GM21515 (cell line): ENCODE measurements around the gene TMX4.
A peak's percentile ranks its signal among the peaks of the same experiment; 100 is the strongest.

ENCODE experiments used
- ATAC-seq: cut with Tn5 transposase; IDR thresholded peaks from one replicate; pipeline ENCODE4 v1.9.1; 2021; ENCODE audit not compliant: unreplicated experiment

The TMX4 gene

GRCh38 chr20:8020314-8021079, 936 bp upstream of the TMX4 start:
- peak; percentile 43 for ATAC-seq

DNA sequence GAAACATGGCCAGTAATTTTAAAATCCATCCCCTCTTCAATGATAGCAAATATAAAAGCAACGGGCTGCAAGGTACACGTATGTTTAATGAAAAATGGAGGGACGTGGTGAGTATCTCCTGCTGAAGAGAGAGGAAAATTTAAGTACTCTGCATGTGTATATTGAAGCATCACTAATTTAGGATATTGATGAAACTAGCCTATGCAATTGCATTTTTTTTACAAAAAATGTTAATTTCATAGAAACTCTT, 362 bp upstream of the TMX4 start:
- no peak for ATAC-seq

- peak; percentile 65 for ATAC-seq
These were observed 659 bp downstream of the TMX4 start for GRCh38 chr20:8018958-8019245.

- ATAC-seq, result no peak
These were observed 6.8 kb downstream of the TMX4 start for GRCh38 chr20:8012724-8013123.

GRCh38 chr20:8008733-8009132, 10.8 kb downstream of the TMX4 start:
- ATAC-seq, result no peak

- no peak for ATAC-seq
These were observed 12.1 kb downstream of the TMX4 start for GRCh38 chr20:8007490-8007889.

DNA sequence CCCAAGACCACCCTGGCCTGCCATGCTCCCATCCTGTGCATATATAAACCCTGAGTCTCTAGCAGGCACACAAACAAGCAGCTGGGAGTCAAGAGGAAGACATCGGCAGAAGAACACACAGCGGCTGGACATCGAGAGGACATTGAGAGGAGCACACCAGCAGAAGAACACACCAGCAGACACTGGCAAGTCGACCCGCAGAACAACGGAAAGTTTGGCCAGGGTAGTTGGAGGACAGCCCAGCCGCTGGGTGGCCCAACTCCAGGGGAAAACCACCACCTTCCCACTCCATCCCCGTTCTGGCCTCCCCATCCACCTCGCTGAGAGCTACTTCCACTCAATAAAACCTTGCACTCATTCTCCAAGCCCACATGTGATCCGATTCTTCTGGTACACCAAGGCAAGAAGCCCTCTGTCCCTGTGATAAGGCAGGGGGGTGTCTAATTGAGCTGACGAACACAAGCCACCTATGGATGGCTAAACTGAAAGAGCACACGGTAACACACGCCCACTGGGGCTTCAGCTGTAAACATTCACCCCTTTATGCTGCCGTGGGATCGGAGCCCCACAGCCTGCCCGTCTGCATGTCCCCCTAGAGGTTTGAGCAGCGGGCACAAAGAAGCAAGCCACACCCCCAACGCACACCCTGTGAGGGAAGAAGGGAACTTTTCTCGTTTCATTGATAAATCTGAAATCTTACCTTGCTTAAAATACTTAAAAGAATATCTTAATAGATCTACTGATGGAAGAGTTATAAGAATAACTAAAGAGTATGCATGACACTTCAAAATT, 13.8 kb downstream of the TMX4 start:
- ATAC-seq, result no peak

- ATAC-seq, result no peak
These were observed 14.5 kb downstream of the TMX4 start for GRCh38 chr20:8005033-8005432.

GRCh38 chr20:8002056-8002455, 17.5 kb downstream of the TMX4 start:
- no peak for ATAC-seq

DNA sequence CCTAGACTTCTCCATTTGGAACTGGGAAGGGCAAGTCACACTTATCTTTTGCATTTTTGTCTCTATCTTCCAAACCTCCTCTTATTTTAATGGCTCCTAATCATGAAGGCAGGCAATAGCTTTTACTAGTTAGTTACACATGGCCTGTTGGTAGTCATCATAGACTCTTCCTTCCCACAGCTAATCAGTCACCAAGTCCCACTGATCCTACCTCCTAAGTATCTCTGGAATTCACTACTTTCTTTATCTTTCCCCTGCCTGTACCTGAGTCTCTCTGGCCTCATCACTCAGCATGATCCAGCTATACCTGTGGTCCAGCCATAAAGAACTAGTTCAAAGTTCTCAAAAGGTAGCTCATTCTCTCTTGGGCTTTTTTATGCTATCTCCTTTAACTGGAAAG, 18.8 kb downstream of the TMX4 start:
- no peak for ATAC-seq

- no peak for ATAC-seq
These were observed 22.7 kb downstream of the TMX4 start for GRCh38 chr20:7996898-7997297.

DNA sequence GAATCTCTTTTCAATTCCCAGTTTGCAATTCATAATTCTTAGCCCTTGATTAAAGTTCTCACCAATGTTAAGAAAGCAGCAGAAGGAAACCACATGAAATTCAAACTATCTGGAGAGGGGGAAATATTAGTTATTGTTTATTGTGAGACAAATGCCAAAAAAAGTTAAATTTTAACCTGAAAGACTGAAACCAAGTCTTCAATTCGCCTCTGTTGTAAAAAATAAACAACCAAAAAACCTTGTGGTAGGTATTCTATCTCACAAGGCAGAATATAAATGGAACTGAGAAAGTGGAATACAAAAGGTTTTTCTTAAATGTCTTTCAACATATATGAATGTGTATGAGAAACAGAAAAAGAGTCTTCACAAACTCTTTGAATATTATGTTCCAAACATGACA, 24.8 kb downstream of the TMX4 start:
- no peak for ATAC-seq

DNA sequence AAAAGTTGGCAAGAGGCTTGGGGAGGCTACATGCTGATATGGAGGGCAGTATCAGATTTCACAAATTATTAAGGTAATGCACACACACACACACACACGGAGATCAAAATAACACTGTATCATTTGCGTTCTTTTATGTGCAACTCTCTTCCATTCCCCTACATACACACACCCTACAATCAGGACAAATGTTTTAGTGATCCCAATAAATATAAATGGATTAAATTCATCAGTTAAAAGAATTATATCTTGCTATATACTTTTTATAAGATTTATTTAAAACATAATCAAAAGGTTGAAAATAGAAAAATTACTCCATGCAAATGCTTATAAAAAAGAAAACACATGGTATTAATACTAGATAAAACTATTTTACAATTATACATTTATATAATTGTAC, 25.9 kb downstream of the TMX4 start:
- no peak for ATAC-seq

- no peak for ATAC-seq
These were observed 26.3 kb downstream of the TMX4 start for GRCh38 chr20:7993238-7993637.

- ATAC-seq, result no peak
These were observed 29.2 kb downstream of the TMX4 start for GRCh38 chr20:7990385-7990784.

DNA sequence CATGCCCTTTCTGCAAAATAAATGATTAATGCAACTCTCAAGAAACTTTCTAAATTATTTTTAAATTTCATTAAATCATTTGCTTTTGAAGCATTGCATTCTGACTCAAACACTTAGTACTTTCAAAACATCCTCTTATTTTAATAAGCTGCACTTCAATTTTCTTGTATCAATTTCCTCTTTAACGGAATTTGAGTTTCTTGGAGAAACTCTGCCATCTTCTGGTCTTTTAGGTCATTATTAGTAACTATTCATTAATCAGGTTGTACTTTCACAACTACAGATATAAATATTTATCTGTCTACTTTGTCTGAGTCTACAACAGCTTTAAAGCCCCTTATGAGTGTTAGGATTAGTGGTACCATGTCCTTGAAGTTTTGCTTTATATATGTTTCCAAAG, 30.2 kb downstream of the TMX4 start:
- no peak for ATAC-seq

GRCh38 chr20:7985916-7986315, 33.6 kb downstream of the TMX4 start:
- ATAC-seq, result no peak

DNA sequence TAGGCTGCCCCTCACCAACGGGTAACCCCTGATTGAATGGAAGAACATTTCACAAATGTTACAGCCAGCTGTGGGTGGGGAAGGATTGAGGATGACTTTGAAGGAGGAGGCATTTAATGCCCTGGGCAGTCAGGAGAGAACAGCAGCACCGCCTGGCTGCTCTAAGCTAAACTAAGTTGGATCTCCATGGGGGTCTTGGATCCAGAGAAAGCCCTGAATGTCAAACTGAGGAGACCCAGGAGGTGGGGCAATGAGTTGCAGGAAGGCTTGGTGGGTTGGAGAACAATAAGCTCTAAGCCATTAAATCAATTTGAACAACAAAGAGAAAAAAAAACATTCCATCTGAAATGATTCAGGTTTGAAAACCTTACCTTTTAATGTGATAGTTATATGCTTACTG, 35.4 kb downstream of the TMX4 start:
- ATAC-seq, result no peak

DNA sequence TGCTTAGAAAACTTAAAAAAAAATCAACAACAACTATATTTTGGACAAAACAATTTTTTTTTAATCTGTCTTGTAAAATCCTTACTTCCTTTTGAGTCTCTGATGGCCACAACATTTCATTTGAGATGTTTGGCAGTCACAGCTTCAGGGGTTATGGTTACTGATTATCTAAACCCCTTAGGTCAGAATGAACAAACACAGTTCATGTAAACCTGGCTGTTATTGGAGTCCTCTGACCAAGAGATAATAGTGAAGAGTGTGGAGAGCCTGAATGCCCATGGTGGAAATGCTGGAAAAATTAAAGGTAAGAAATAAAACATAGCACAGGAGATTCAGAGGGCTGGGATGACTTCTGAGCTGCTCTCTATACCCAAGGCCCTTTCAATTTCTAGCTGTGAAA, 38.2 kb downstream of the TMX4 start:
- no peak for ATAC-seq

GRCh38 chr20:7980332-7981046, 39.1 kb downstream of the TMX4 start:
- peak; percentile 53 for ATAC-seq

- no peak for ATAC-seq
These were observed 41.9 kb downstream of the TMX4 start for GRCh38 chr20:7977709-7978108.

GRCh38 chr20:7975851-7976414, 43.6 kb downstream of the TMX4 start:
- ATAC-seq, result no peak
